Transverse colon (tissue), 4 donors: ENCODE results near the gene IGF2BP3. TPM values are rescaled to one million over a fixed set of nuclear protein-coding genes. Genes with fewer than 3 reads are reported as not detected.
A peak's percentile ranks its signal among the peaks of the same experiment; 100 is the strongest.

Experiments
- DNase-seq: peaks from one replicate; pipeline ENCODE4 v3.0.0-alpha.2; 2019
- H3K27ac ChIP-seq, 4 donors: fragments of 200-600 bp; sonication (generic); 2 replicates each; pipeline ENCODE4 v1.5.1; 2016 to 2018; ENCODE audit warnings: inconsistent platforms in 4 of 4
- H3K27me3 ChIP-seq: fragments of 200-600 bp; sonication (generic); 2 replicates; pipeline ENCODE4 v1.5.1; 2017; ENCODE audit warnings: inconsistent platforms
- H3K36me3 ChIP-seq, 4 donors: fragments of 200-600 bp; sonication (generic); 2 replicates each; pipeline ENCODE4 v1.5.1; 2017 to 2019; ENCODE audit warnings: inconsistent platforms in 4 of 4
- H3K4me1 ChIP-seq, 4 donors: fragments of 200-600 bp; sonication (generic); 2 replicates each; pipeline ENCODE4 v1.5.1; 2017 to 2020; ENCODE audit warnings: inconsistent platforms in 4 of 4
- H3K4me3 ChIP-seq, 4 donors: fragments of 200-600 bp; sonication (generic); 1 replicate in 1 of 4; 2 replicates in 3 of 4; pipeline versions ENCODE4 v1.5.1 to v1.6.1; 2017 to 2019; ENCODE audit warnings: inconsistent platforms in 4 of 4
- H3K9me3 ChIP-seq, 2 donors: fragments of 200-600 bp; sonication (generic); 2 replicates each; pipeline ENCODE4 v1.5.1; 2017 to 2019; ENCODE audit warnings: inconsistent platforms in 2 of 2
- EP300 ChIP-seq: sonication (generic); formaldehyde crosslinking; IDR thresholded peaks from one replicate; pipeline ENCODE4 v1.6.1; 2017; ENCODE audit warnings: antibody characterized with exemption, low read depth
- POLR2A ChIP-seq: fragments of 450-650 bp; IDR thresholded peaks from one replicate; pipeline ENCODE4 v1.6.1; 2016; ENCODE audit warnings: antibody characterized with exemption, mild to moderate bottlenecking, moderate library complexity
- POLR2AphosphoS5 ChIP-seq, 3 donors: sonication (generic); formaldehyde crosslinking; IDR thresholded peaks; one replicate each; pipeline ENCODE4 v1.6.1; 2016; ENCODE audit warnings: antibody characterized with exemption in 3 of 3
- WGBS, 2 donors: methylation state at CpG; one replicate each; pipeline ENCODE4 v1.1.5; 2018; ENCODE audit warnings: low coverage in 1 of 2; 5-methylcytosine and 5-hydroxymethylcytosine counted together
- in situ Hi-C, 4 donors: fragments of 200-750 bp; cut with MboI; loops; one replicate each; pipeline versions ENCODE4 v1.15.0 to v1.15.1; 2017; ENCODE audit warnings: low sequenced_read_pairs in 3 of 4, low pct_ligation_motif_present in 1 of 4, low pct_unique_long_range_greater_than_20kb in 1 of 4
- intact Hi-C: fragments of 100-400 bp; cut with DNase I; formaldehyde crosslinking; loops from one replicate; pipeline ENCODE4 v1.15.1; 2023; ENCODE audit warnings: low total_unique reads
- total RNA-seq, 4 donors: library from RNA; depleted of rRNA; stranded (reverse); fragments of >200 nt; gene quantifications; one replicate each; pipeline ENCODE4 v1.1.0, GENCODE V29; 2016
- TF ChIP-seq, protein P1 (sequence below), 5 experiments: fragments of 200-600 bp in 3 of 5; fragments of 450-650 bp in 2 of 5; sonication (generic) in 3 of 5; IDR thresholded peaks; 1 replicate in 2 of 5; 2 replicates in 3 of 5; pipeline ENCODE4 v1.5.1; 2016 to 2017; ENCODE audit warnings: antibody characterized with exemption in 5 of 5, inconsistent platforms in 3 of 5, mild to moderate bottlenecking in 2 of 5, moderate library complexity in 1 of 5

IGF2BP3 gene
- total RNA-seq, 4 donors from 2014 or later = 0.41 to 0.64 TPM; not detected in 2

DNA sequence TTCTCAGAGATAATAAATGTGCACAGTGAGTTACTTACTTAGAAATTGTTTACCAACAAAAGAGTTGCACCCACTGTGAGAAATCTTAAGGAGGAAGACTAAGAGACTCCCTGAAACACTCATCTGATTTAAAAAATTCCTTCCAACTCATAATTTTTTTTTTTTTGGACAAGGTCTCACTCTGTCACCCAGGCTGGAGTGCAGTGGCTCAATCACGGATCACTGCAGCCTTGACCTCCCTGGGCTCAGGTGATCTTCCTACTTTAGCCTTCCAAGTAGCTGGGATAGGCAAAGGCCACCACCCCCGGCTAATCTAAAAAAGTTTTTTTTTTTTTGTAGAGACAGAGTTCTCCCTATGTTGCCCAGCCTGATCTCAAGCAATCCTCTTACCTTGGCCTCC, 135.2 kb downstream of the IGF2BP3 start:
- no peak overlapping the region for H3K27ac ChIP-seq
- peaks cover 0 to 25% (median 2%) of the 10 kb centered on the region in 4 donors for H3K4me1 ChIP-seq
- 47% methylated on average over 2 of the region's 2 CpGs; no CpG with 5 or more reads in 1 of the 2 donors for WGBS, 2 donors
- no peaks in the 10 kb centered on the region for H3K9me3 ChIP-seq
- no peak overlapping the region for H3K4me3 ChIP-seq
- no peak for TF ChIP-seq EP300
- TF ChIP-seq, protein P1, sequence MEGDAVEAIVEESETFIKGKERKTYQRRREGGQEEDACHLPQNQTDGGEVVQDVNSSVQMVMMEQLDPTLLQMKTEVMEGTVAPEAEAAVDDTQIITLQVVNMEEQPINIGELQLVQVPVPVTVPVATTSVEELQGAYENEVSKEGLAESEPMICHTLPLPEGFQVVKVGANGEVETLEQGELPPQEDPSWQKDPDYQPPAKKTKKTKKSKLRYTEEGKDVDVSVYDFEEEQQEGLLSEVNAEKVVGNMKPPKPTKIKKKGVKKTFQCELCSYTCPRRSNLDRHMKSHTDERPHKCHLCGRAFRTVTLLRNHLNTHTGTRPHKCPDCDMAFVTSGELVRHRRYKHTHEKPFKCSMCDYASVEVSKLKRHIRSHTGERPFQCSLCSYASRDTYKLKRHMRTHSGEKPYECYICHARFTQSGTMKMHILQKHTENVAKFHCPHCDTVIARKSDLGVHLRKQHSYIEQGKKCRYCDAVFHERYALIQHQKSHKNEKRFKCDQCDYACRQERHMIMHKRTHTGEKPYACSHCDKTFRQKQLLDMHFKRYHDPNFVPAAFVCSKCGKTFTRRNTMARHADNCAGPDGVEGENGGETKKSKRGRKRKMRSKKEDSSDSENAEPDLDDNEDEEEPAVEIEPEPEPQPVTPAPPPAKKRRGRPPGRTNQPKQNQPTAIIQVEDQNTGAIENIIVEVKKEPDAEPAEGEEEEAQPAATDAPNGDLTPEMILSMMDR (IDR thresholded peaks at IDR 0.05) = no peak
- no peak for TF ChIP-seq POLR2AphosphoS5 (IDR thresholded peaks at IDR 0.05)
- no peak for TF ChIP-seq POLR2A
- in situ Hi-C loops (no loop called here), intact Hi-C loops (no loop called here)
- no peaks in the 10 kb centered on the region for H3K36me3 ChIP-seq
- DNase-seq = no peak
- peaks cover 42% of the 10 kb centered on the region for H3K27me3 ChIP-seq

GRCh38 chr7:23334482-23335056, 135.7 kb downstream of the IGF2BP3 start:
- TF ChIP-seq POLR2AphosphoS5 (IDR thresholded peaks at IDR 0.05) (no peak), POLR2A (no peak), EP300 (no peak)
- TF ChIP-seq, protein P1 (IDR thresholded peaks at IDR 0.05) = no peak
- Histone ChIP-seq H3K27me3 (peaks cover 38% of the 10 kb centered on the region), H3K27ac (peak overlapping the region in 2 of 4 donors; percentile 7 to 23), H3K36me3 (no peaks in the 10 kb centered on the region), H3K9me3 (no peaks in the 10 kb centered on the region), H3K4me1 (peaks cover 0 to 25% (median 2%) of the 10 kb centered on the region in 4 donors), H3K4me3 (no peak overlapping the region)
- intact Hi-C loops (no loop called here), in situ Hi-C loops (no loop called here)
- DNase-seq = no peak
- 27 to 37% methylated on average over 2 to 5 of the region's 5 CpGs for WGBS, 2 donors

DNA sequence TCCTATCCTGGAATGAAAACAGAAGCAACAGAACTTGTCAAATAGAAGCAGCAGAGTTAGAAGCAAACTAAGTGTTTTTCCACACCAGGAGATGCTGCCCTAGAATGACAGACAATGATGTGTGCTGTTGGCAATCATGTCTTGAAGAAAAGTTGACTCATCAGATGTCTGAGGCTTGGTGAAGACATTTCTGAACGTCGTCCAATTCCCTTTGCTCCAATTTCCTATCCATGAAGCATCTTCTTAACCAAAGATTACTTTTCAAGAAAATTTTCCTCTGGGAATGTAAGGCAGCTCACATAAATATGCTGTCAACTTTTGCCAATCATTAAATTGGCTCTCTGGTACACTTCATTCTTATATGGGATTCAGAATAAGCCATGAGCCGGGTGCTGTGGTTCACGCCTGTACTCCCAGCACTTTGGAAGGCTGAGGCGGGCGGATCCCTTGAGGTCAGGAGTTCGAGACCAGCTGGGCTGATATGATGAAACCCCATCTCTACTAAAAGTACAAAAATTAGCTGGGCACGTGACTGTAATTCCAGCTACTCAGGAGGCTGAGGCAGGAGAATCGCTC, 136.5 kb downstream of the IGF2BP3 start:
- Histone ChIP-seq H3K4me1 (peaks cover 0 to 25% (median 2%) of the 10 kb centered on the region in 4 donors), H3K9me3 (no peaks in the 10 kb centered on the region), H3K27ac (peak overlapping the region in 2 of 4 donors; percentile 7 to 23), H3K36me3 (no peaks in the 10 kb centered on the region), H3K4me3 (no peak overlapping the region), H3K27me3 (peaks cover 30% of the 10 kb centered on the region)
- intact Hi-C loops = no loop called here
- no peak for DNase-seq
- WGBS, 2 donors = 47 to 60% methylated on average over 5 to 9 of the region's 9 CpGs
- TF ChIP-seq, protein P1 (IDR thresholded peaks at IDR 0.05) = no peak
- TF ChIP-seq EP300 = no peak
- no peak for TF ChIP-seq POLR2AphosphoS5 (IDR thresholded peaks at IDR 0.05)
- TF ChIP-seq POLR2A = no peak
- in situ Hi-C loops = no loop called here

DNA sequence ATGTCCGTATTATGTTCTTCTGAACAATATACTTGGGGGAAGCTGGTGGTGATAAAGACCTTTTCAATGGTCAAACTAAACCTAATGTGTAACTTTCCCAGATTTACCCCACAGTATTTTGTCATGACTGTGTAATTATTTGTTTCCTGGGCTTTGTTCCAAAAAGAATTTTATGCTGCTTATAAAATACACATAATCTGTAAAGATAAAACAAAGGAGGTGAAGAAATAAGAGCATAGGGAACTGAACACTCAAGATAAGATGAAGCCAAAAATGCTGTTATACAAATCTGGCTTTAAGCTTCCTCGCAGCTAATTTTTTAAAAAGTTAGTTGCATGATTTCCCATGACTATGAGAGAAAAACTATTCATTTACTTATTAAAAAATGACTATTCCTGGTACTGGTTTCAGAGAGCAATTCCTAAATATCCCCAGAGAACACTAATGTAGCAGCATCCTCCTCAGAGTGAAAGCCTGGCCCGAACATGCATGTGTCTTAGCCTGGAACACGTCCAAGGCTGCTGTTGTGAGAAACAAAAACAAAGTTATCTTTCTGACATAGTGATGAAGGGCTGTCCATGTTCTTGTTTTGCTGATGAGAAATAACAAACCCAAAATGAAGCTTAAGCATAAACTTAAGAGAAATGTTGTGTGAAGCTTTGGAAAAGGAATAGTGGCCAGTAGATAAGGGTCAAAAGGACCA, 137.2 kb downstream of the IGF2BP3 start:
- WGBS, 2 donors = 28% methylated on average over 4 of the region's 4 CpGs
- DNase-seq = no peak
- Histone ChIP-seq H3K27me3 (peaks cover 23% of the 10 kb centered on the region), H3K27ac (peak overlapping the region in 1 of 4 donors; percentile 4), H3K4me1 (peaks cover 0 to 25% (median 2%) of the 10 kb centered on the region in 4 donors), H3K36me3 (no peaks in the 10 kb centered on the region), H3K9me3 (no peaks in the 10 kb centered on the region), H3K4me3 (no peak overlapping the region)
- intact Hi-C loops (no loop called here), in situ Hi-C loops (no loop called here)
- TF ChIP-seq, protein P1 (IDR thresholded peaks at IDR 0.05) = no peak
- TF ChIP-seq POLR2A (no peak), POLR2AphosphoS5 (IDR thresholded peaks at IDR 0.05) (no peak), EP300 (no peak)
